ENCODE results near the gene CEP68.

DNA sequence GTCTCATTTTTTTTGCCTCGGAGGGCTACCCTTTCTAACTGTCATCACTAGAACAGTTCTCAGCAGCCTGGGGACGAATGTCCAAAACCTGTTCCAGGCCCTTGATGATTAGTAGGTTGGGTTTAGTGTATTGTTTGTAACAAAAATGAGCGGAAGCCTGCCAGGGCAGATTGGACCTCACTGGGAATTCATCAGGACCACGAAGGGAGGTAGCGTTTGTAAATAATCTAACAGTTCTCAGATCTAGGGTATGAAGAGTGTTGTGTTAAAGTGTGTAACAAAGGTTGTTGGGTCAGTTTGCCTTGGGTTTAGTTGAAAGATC lies 799 bp downstream of the CEP68 start:
- no peak for TF ChIP-seq POLR2A (IDR thresholded peaks at IDR 0.05)
- no peak for TF ChIP-seq CTCF (IDR thresholded peaks at IDR 0.05)

All from transverse colon (tissue), 3 donors.